NCI-H2171 (cell line): ENCODE data around the gene PAFAH2.
"Not testable (repeated sequence)": the region's sequence is repeated elsewhere in the genome, so short reads cannot be mapped to it uniquely, and the experiment has no call there.

Experiments used
- DNase-seq: peaks from one replicate; lab custom pipeline; 2025; lab: John Stamatoyannopoulos, UW

Gene PAFAH2

GRCh38 chr1:25979210-25979609 is 18.7 kb downstream of the PAFAH2 start:
- DNase-seq = no peak

GRCh38 chr1:25978403-25978802 is 19.5 kb downstream of the PAFAH2 start:
- no peak for DNase-seq

GRCh38 chr1:25977801-25978200 is 20.1 kb downstream of the PAFAH2 start:
- DNase-seq = no peak

DNA sequence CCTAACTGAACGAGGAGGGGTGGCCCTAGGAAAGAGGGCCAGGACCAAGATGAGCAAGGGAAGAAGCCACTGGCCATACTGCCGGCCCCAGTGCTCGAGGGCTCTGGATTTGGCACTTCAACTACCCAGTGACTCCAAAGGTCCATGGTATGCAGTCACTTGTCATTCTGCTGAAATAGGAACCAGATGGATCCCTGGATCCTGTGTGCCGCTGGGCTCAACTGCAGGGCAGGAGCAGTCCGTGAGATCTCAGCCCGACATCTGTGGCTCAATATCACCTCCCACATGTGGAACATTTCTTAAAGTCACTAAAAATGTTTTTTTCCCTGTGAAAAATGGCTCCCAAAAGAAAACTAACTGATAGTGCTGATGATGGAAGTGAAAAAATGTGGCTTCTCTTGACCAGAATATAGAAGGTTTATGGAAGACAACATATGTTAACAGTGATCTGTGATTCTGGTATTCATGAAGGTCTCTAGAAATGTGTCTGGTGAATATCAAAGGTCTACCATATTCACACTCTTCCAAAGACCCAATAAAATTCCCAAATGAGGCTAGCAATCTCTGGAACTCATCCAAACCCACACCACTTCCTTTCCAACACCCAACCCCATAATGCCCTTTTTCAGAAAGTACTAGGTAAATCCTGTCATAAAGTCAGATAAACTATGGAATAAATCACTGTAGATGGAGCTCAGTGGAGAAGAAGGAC is 24.1 kb downstream of the PAFAH2 start:
- DNase-seq = no peak

GRCh38 chr1:25971811-25972180 is 26.1 kb downstream of the PAFAH2 start:
- DNase-seq = no peak

DNA sequence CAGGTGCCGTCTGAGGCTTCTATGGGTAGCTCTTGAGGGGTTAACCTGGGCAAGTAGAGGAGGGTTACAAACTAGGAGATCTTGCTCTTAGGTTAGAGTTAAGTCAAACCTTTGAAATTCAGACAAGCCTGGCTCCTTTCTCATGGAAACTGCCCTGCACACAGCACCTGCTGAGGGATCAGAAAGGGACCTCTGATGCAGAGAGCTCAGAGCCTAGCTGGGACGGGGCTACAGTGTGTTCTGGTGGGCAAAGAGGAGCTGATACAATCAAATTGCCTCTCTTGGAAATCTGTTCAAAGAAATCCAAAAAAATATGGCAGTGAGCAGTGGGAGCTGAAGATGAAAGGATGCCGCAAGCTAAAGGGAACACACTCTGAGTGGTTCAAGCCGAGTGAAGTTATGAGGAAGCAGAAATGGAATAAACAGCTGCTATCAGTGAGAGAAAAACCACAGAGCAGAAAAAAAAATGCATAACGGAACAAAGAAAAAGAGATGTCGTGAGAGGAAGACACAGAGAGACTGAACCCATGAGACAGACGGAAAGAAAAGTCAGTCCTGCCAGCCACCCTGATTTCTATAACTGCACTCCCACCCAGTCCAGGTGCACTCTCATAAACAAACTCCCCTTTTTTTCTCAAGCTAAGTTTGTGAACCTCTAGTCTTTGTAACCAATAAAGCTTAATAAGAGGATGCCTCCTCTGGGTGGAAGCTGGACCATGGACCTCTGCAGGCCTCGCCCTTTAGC is 26.6 kb downstream of the PAFAH2 start:
- no peak for DNase-seq

GRCh38 chr1:25967308-25967707 is 30.6 kb downstream of the PAFAH2 start:
- DNase-seq = no peak

DNA sequence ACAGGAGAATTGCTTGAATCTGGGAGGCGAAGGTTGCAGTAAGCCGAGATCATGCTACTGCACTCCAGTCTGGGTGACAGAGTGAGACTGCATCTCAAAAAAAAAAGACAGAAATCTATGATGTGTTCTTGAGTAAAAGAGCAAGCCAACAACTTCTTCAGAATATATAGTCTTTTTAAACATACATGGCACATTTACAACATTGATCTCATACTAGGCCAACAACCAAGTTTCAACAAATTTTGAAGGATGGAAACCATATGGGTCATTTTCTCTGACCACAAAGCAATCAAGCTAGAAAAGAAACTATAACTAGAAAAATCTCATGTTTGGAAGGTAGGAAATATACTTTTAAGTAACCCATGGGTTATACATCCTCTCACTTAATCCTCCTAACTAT is 38.3 kb downstream of the PAFAH2 start:
- DNase-seq = no peak

- no peak for DNase-seq
These were observed 39.4 kb downstream of the PAFAH2 start for GRCh38 chr1:25958465-25958864.

DNA sequence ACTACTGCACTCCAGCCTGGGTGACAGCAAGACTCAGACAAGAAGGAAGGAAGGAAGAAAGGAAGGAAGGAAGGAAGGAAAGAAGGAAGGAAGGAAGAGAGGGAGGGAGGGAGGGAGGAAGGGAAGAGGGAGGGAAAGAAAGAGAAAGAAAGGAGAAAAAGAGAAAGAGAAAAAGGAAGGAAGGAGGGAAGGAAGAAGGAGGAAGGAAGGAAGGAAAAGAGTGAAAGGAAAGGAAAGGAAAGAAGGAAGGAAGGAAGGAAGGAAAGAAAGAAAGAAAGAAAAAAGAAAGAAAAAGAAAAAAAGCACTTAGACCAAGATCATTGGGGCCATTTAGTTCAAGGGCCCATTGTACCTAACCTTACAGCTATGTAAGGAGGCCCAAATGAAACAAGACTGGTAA is 42.3 kb downstream of the PAFAH2 start:
- DNase-seq = no peak

GRCh38 chr1:25954282-25954938 is 43.5 kb downstream of the PAFAH2 start:
- DNase-seq = no peak

- peak; percentile 96 for DNase-seq
These were observed 44.9 kb downstream of the PAFAH2 start for GRCh38 chr1:25952841-25953401.

GRCh38 chr1:25948641-25949040 is 49.2 kb downstream of the PAFAH2 start:
- no peak for DNase-seq

DNA sequence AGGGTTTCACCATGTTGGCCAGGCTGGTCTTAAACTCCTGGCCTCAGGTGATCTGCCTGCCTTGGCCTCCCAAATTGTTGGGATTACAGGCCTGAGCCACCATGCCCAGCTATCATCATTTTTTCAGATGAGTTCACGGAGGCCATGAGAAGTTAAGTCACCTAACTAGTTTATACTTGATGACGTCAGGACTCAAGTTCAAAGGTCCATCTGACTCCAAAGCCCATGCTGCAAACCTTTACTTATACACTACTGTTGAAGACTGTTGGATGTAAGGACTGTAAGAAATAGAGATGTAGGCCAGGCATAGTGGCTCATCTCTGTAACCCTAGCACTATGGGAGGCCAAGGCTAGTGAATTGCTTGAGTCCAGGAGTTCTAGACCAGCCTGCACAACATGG is 50.8 kb downstream of the PAFAH2 start:
- no peak for DNase-seq

DNA sequence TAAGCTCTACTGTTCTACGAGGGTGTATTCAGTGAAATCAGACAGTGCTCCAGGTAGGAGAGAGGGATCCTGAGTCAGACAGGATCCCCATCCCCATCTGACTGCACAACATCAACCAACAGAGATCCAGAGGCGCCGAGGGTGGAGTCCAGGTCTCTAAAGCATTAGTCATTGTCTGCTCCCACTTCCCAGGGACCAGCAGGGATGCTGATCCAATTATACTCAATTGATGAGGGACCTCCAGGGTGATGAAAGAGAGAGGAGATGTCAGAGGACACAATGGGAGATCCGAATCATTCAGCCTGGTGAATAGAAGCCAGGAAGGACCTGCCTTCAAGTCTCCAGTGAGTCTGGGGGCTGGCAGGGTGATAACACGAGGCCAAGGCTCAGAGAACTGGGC is 52.1 kb downstream of the PAFAH2 start:
- no peak for DNase-seq

- DNase-seq = no peak
These were observed 52.9 kb downstream of the PAFAH2 start for GRCh38 chr1:25944986-25945385.

- DNase-seq = not testable (repeated sequence)
These were observed 54.4 kb downstream of the PAFAH2 start for GRCh38 chr1:25943511-25943910.

DNA sequence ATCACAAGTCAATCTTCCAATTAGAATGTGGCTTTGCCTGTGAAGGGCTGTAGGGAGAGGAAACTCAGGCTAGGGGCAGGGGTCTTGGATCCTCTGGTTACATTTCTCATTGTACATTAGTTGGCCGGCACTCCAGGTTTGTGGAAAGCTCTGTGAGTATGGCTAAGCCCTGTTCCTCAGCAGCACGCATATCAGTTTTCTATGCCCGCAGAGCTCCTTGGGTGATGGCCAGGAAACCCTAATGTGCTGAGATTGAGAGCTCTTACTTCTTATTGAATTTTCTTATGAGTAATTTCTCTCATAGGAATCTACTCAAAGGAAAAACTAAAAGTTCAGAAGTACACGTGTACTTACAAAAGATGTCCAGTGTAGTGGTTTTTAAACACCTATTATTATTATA is 60.9 kb downstream of the PAFAH2 start:
- DNase-seq = peak; percentile 5

DNA sequence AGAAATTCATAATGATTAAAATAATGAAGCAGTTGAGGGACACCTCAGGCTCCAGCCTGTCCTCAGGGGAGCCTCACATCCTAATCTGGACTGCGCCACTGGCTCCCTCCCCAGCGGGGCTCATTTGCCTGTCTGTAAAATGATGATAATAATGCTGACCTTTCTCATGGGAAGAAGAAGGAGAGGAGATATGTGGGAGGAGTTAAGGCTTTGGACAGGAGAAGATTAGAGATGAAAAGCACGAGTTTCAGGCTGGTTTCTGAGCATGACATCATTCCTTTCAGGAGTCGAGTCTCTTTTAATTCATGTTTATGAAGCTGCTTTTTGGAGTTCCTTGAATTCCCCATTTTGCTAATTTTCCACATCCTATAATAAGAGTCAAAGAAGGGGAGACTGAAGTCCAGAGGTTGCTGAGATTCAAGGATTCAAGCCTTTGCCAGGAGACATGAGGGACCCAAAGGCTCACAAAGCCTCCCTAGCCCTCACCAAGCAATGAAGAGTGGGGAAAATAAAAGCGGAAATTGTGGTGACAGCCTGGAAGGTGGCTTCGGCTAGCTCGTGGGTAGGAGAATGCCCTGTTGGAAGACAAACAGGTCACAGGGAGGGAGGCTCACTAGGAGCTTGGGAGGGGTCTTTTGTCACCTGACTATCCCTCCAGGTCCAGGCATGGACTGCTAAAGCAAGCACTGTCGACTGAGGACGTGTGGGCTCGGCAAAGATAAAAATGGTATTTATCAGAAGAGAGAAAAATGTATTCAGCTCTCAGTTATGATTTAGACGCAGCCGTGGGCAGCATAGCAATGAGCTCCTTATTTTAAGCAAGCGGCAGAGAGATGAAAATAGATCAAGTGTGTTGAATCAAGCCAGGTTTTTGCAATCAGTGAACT is 64.1 kb downstream of the PAFAH2 start:
- no peak for DNase-seq

GRCh38 chr1:25932811-25933400 is 65.0 kb downstream of the PAFAH2 start:
- DNase-seq = not testable (repeated sequence)

DNA sequence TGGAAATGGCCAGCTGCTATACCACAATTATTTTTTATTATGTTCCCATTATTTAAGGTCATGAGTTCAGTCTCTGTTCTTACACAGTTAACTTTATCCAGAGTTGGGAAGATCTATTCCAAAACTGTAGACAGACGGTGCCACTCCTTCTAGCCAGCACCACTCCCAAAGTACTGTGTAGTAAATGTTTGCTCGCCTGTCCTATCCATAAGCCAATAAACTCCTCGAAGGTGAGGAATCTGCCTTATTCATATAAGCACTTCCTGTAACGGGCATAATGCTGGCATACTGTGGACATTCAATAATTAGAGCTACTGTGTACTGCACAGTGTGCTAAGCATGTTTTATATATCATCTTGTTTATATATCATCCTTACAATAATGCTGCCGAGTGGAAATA is 65.5 kb downstream of the PAFAH2 start:
- no peak for DNase-seq
